HepG2 (cell line): ENCODE data around the gene TBC1D10A. TPM values are rescaled to one million over a fixed set of nuclear protein-coding genes. Genes with fewer than 3 reads are reported as not detected.
A peak's percentile ranks its signal among the peaks of the same experiment; 100 is the strongest.

Experiments used
- BHLHE40 ChIP-seq: IDR thresholded peaks from 2 replicates; pipeline ENCODE4 v1.6.1; 2011; ENCODE audit warnings: low read length, improper control_type of control experiment
- CTCF ChIP-seq: sonication (generic); formaldehyde crosslinking; IDR thresholded peaks from 2 replicates; pipeline ENCODE4 v1.5.0; 2020; ENCODE audit warnings: mild to moderate bottlenecking, missing genetic modification reagents, moderate library complexity
- HDAC2 ChIP-seq: sonication (generic); formaldehyde crosslinking; IDR thresholded peaks from 2 replicates; pipeline ENCODE4 v1.4.0; 2020; ENCODE audit warnings: missing genetic modification reagents
- HMGXB4 ChIP-seq, 2 experiments: sonication (generic) in 1 of 2; formaldehyde crosslinking in 1 of 2; IDR thresholded peaks; 2 replicates each; pipeline versions ENCODE4 v1.4.0 to v1.6.1; 2018 to 2020; ENCODE audit warnings: missing genetic modification reagents in 2 of 2, borderline replicate concordance in 1 of 2, low read depth in 1 of 2, mild to moderate bottlenecking in 1 of 2, missing biosample characterization in 1 of 2
- HOXA3 ChIP-seq: sonication (generic); formaldehyde crosslinking; IDR thresholded peaks from 2 replicates; pipeline ENCODE4 v1.5.0; 2020; ENCODE audit warnings: missing genetic modification reagents
- IRF2 ChIP-seq: IDR thresholded peaks from 2 replicates; pipeline ENCODE4 v1.6.1; 2018; ENCODE audit warnings: missing genetic modification reagents, missing compliant biosample characterization
- NCOA2 ChIP-seq: sonication (generic); formaldehyde crosslinking; IDR thresholded peaks from 2 replicates; pipeline ENCODE4 v1.8.0; 2022; ENCODE audit warnings: inconsistent platforms
- NFE2L2 ChIP-seq: fragments of 150-350 bp; IDR thresholded peaks from 2 replicates; pipeline ENCODE4 v1.6.1; 2014; ENCODE audit warnings: low read length
- PAWR ChIP-seq: sonication (generic); formaldehyde crosslinking; IDR thresholded peaks from 2 replicates; pipeline ENCODE4 v1.4.0; 2020; ENCODE audit warnings: missing genetic modification reagents, mild to moderate bottlenecking, borderline replicate concordance
- PBX2 ChIP-seq: IDR thresholded peaks from 2 replicates; pipeline ENCODE4 v1.6.1; 2016; ENCODE audit warnings: control low read depth
- PHF8 ChIP-seq: sonication (generic); formaldehyde crosslinking; IDR thresholded peaks from 2 replicates; pipeline ENCODE4 v1.5.0; 2020; ENCODE audit warnings: missing genetic modification reagents
- RBM39 ChIP-seq: fragments of 200-400 bp; formaldehyde crosslinking; IDR thresholded peaks from one replicate; pipeline ENCODE4 v1.6.1; 2018; ENCODE audit warnings: antibody characterized with exemption, mild to moderate bottlenecking, low read depth, low read length; ENCODE audit not compliant: poor library complexity, severe bottlenecking
- STAG1 ChIP-seq: sonication (generic); formaldehyde crosslinking; IDR thresholded peaks from 2 replicates; pipeline ENCODE4 v1.4.0; 2020; ENCODE audit warnings: missing genetic modification reagents
- TFE3 ChIP-seq: IDR thresholded peaks from 2 replicates; pipeline ENCODE4 v1.6.1; 2016
- THRA ChIP-seq: sonication (generic); formaldehyde crosslinking; IDR thresholded peaks from 2 replicates; pipeline ENCODE4 v1.4.0; 2020; ENCODE audit warnings: missing genetic modification reagents, borderline replicate concordance
- ZGPAT ChIP-seq: IDR thresholded peaks from 2 replicates; pipeline ENCODE4 v1.6.1; 2016; ENCODE audit warnings: mild to moderate bottlenecking
- ZNF263 ChIP-seq: sonication (generic); formaldehyde crosslinking; IDR thresholded peaks from 2 replicates; pipeline ENCODE4 v1.4.0; 2020; ENCODE audit warnings: missing genetic modification reagents
- ZNF282 ChIP-seq: fragments of 450-650 bp; IDR thresholded peaks from 2 replicates; pipeline ENCODE4 v1.6.1; 2018; ENCODE audit not compliant: partially characterized antibody
- ZNF776 ChIP-seq: sonication (generic); formaldehyde crosslinking; IDR thresholded peaks from 2 replicates; pipeline ENCODE4 v1.4.0; 2020; ENCODE audit warnings: mild to moderate bottlenecking, missing genetic modification reagents
- ZNF780A ChIP-seq: sonication (generic); formaldehyde crosslinking; IDR thresholded peaks from 2 replicates; pipeline ENCODE4 v1.8.0; 2022; ENCODE audit warnings: mild to moderate bottlenecking, missing genetic modification reagents, moderate library complexity
- polyA plus RNA-seq, 8 experiments: library from polyadenylated mRNA; depleted of rRNA in 3 of 8; stranded (reverse) in 7 of 8; unstranded in 1 of 8; fragments of >200 nt; fragmentation: Illumina TruSeq in 4 of 8; extraction: Trizol in 4 of 8; gene quantifications; 2 replicates each; pipeline versions ENCODE4 v1.2.1 to v1.2.3, GENCODE V29; 2011 to 2016; ENCODE audit warnings: low read depth in 4 of 8, missing spikeins in 1 of 8, mixed read lengths in 1 of 8; ENCODE audit not compliant: insufficient read depth in 1 of 8
- total RNA-seq, 5 experiments: library from RNA; depleted of rRNA; stranded (reverse); fragments of >200 nt; fragmentation: Illumina TruSeq; extraction: Trizol; gene quantifications; 2 replicates each; pipeline ENCODE4 v1.2.3, GENCODE V29; 2016; ENCODE audit warnings: low read depth in 1 of 5

The TBC1D10A gene
- total and polyA plus RNA-seq, 2 of the 13 experiments (the other 11 are each of a cell fraction or from before 2014, with no cell fraction given): 4.2 to 4.9 TPM

- TF ChIP-seq HMGXB4 (CRISPR knock-in tag; IDR thresholded peaks at IDR 0.05; ENCODE audit: borderline replicate concordance in 1 of 2, low read depth in 1 of 2): peak in 1 of 2 experiments; percentile 60; a peak in 1 of 4 replicates
- TF ChIP-seq HDAC2: 0 out of 2 replicates have a peak, but pooled peaks have one; percentile 20
- TF ChIP-seq TFE3 (CRISPR knock-in tag): no peak
- TF ChIP-seq HOXA3 (CRISPR knock-in tag): peak; percentile 27; the same call in 1 of the 2 replicates
- 0 out of 2 replicates have a peak, but pooled peaks have one; percentile 17 for TF ChIP-seq ZGPAT (CRISPR knock-in tag)
- TF ChIP-seq ZNF282: no peak
- TF ChIP-seq NCOA2 (CRISPR knock-in tag): 0 out of 2 replicates have a peak, but pooled peaks have one; percentile 16
- 0 out of 2 replicates have a peak, but pooled peaks have one; percentile 17 for TF ChIP-seq PHF8 (CRISPR knock-in tag)
- TF ChIP-seq ZNF776: no peak
- 0 out of 2 replicates have a peak, but pooled peaks have one; percentile 14 for TF ChIP-seq BHLHE40
- no peak for TF ChIP-seq ZNF780A
- TF ChIP-seq STAG1 (CRISPR knock-in tag): peak; percentile 86
- no peak for TF ChIP-seq PBX2 (CRISPR knock-in tag)
- peak; percentile 34; the same call in 1 of the 2 replicates for TF ChIP-seq ZNF263 (CRISPR knock-in tag)
- TF ChIP-seq IRF2 (CRISPR knock-in tag): 0 out of 2 replicates have a peak, but pooled peaks have one; percentile 19
- TF ChIP-seq RBM39: peak; percentile 62
- TF ChIP-seq THRA (CRISPR knock-in tag): 0 out of 2 replicates have a peak, but pooled peaks have one; percentile 37
- no peak for TF ChIP-seq NFE2L2
- no peak for TF ChIP-seq PAWR
- peak; percentile 93 for TF ChIP-seq CTCF (CRISPR knock-in tag)
These were observed 39.7 kb downstream of the TBC1D10A start (continued) for GRCh38 chr22:30286813-30287647.
